GM12892 (cell line): ENCODE measurements around the gene FSTL1.

ENCODE experiments used
- POLR2A ChIP-seq: IDR thresholded peaks from 2 replicates; pipeline ENCODE4 v1.6.1; 2011; ENCODE audit warnings: low read depth, low read length, control low read depth
- POLR2AphosphoS5 ChIP-seq: IDR thresholded peaks from 2 replicates; pipeline ENCODE4 v1.6.1; 2011; ENCODE audit warnings: low read depth, low read length, control low read depth

DNA sequence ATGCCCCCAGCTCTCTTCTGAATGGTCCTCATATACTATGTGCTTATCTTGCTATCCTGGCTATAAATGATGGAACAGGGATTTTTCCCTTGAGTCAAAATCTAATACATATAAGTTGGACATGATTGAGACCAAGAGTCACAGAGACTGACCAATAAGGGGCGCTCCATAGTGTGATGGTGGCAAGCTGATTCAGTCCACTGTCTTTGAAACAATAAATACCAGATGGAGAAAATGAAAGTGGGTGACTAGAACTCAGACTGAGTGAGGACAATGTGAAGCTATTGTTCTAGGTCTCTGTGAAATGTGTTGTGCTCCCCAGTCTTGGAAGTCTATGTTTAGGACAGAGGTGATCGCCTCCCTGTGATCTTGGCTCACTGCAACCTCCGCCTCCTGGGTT is 10.6 kb upstream of the FSTL1 start:
- TF ChIP-seq POLR2A (no peak), POLR2AphosphoS5 (no peak)
